GM12878 (cell line): ENCODE measurements around the gene FOXD3. TPM values are rescaled to one million over a fixed set of nuclear protein-coding genes. Genes with fewer than 3 reads are reported as not detected.

Source experiments
- ATAC-seq: fragments of 200-7000 bp; cut with Tn5 transposase; 3 replicates; pipeline ENCODE4 v1.9.1; 2020; ENCODE audit warnings: mild to moderate bottlenecking, moderate library complexity
- BruUV-seq: library from RNA; stranded (reverse); fragments of 400-500 nt; replicated peaks from 2 replicates; lab custom pipeline; 2021; lab: Mats Ljungman, UMichigan
- CTCF ChIA-PET: fragments of 300-600 bp; sonication (Branson Sonifier 250); formaldehyde crosslinking; extraction: SDS; loops from one replicate; lab custom pipeline; 2021; ENCODE audit warnings: inconsistent platforms; lab: Yijun Ruan, JAX
- POLR2A ChIA-PET: fragments of 350-600 bp; formaldehyde crosslinking; extraction: SDS; loops from one replicate; lab custom pipeline; 2021; ENCODE audit warnings: inconsistent platforms; lab: Charles Lee
- RAD21 ChIA-PET: fragments of 300-600 bp; sonication (Branson Sonifier 250); formaldehyde crosslinking; loops from one replicate; lab custom pipeline; 2023; ENCODE audit warnings: antibody characterized with exemption; ENCODE audit not compliant: unreplicated experiment; lab: Charles Lee
- SMC1A ChIA-PET: fragments of 300-600 bp; sonication (Branson Sonifier 250); formaldehyde crosslinking; loops from one replicate; lab custom pipeline; 2023; ENCODE audit not compliant: unreplicated experiment, uncharacterized antibody; lab: Charles Lee
- DNase-seq: peaks from one replicate; pipeline ENCODE4 v3.0.0-alpha.2; 2011; ENCODE audit warnings: low read depth, low spot score
- FAIRE-seq: peaks from 3 replicates; lab custom pipeline; 2011; peaks lifted over from hg19 to GRCh38; lab: Jason Lieb, UNC
- H2AFZ ChIP-seq: 2 replicates; pipeline ENCODE4 v1.6.0; 2011; ENCODE audit warnings: low read depth, low read length, control low read depth; ENCODE audit not compliant: control insufficient read depth
- H3K27ac ChIP-seq: 2 replicates; pipeline ENCODE4 v1.5.1; 2011; ENCODE audit warnings: control low read depth; ENCODE audit not compliant: control insufficient read depth, insufficient read depth
- H3K27me3 ChIP-seq, 2 experiments: replicated peaks in 1 of 2; 2 replicates each; pipeline versions ENCODE4 v1.6.0 to v1.6.1; 2011; ENCODE audit warnings: low read length in 1 of 2; ENCODE audit not compliant: control insufficient read depth in 2 of 2, insufficient read depth in 2 of 2
- H3K36me3 ChIP-seq, 2 experiments: 2 replicates each; pipeline ENCODE4 v1.5.1; 2011; ENCODE audit warnings: low read length in 1 of 2; ENCODE audit not compliant: control insufficient read depth in 2 of 2, insufficient read depth in 2 of 2
- H3K4me1 ChIP-seq: 2 replicates; pipeline ENCODE4 v1.6.1; 2011; ENCODE audit warnings: mild to moderate bottlenecking, low read length, moderate library complexity, mixed read lengths; ENCODE audit not compliant: control insufficient read depth, insufficient read depth
- H3K4me2 ChIP-seq: 2 replicates; pipeline ENCODE4 v1.6.0; 2011; ENCODE audit warnings: control low read depth; ENCODE audit not compliant: control insufficient read depth, insufficient read depth
- H3K4me3 ChIP-seq: fragments of 200-600 bp; sonication (generic); 2 replicates; pipeline ENCODE4 v1.5.1; 2016
- H3K79me2 ChIP-seq: 2 replicates; pipeline ENCODE4 v1.6.0; 2011; ENCODE audit warnings: low read length; ENCODE audit not compliant: control insufficient read depth, insufficient read depth
- H3K9ac ChIP-seq: 2 replicates; pipeline ENCODE4 v1.8.0; 2011; ENCODE audit warnings: low read length, control low read depth, mixed read lengths; ENCODE audit not compliant: control insufficient read depth, insufficient read depth
- H3K9me3 ChIP-seq: replicated peaks from 3 replicates; pipeline ENCODE4 v1.5.1; 2011; ENCODE audit warnings: mild to moderate bottlenecking, low read length; ENCODE audit not compliant: control insufficient read depth, insufficient read depth
- H4K20me1 ChIP-seq: 2 replicates; pipeline ENCODE4 v1.6.0; 2011; ENCODE audit not compliant: control insufficient read depth, insufficient read depth
- CREM ChIP-seq: IDR thresholded peaks from 2 replicates; pipeline ENCODE4 v1.6.1; 2014; ENCODE audit warnings: antibody characterized with exemption, low read depth
- MAX ChIP-seq: IDR thresholded peaks from 2 replicates; pipeline ENCODE4 v1.6.1; 2012; ENCODE audit warnings: low read depth, low read length, improper control_type of control experiment
- SMAD5 ChIP-seq: IDR thresholded peaks from 2 replicates; pipeline ENCODE4 v1.6.1; 2016; ENCODE audit warnings: antibody characterized with exemption, low read depth
- SREBF1 ChIP-seq: IDR thresholded peaks from 2 replicates; pipeline ENCODE4 v1.6.1; 2012; ENCODE audit warnings: mild to moderate bottlenecking, low read length
- TBL1XR1 ChIP-seq: IDR thresholded peaks from 2 replicates; pipeline ENCODE4 v1.6.1; 2012; ENCODE audit warnings: low read depth, low read length, improper control_type of control experiment
- WGBS: methylation state at CpG from one replicate; pipeline ENCODE4 v1.1.6; 2016; ENCODE audit warnings: low lambda C conversion rate; ENCODE audit not compliant: insufficient replicate concordance, insufficient coverage; ENCODE audit errors: missing lambda C conversion rate; 5-methylcytosine and 5-hydroxymethylcytosine counted together
- in situ Hi-C: fragments of 300-500 bp; cut with MboI; formaldehyde crosslinking; loops from 9 replicates; pipeline ENCODE4 v1.14.3; 2018; ENCODE audit warnings: mixed read lengths
- intact Hi-C: fragments of 100-400 bp; cut with micrococcal nuclease; formaldehyde crosslinking; loops from one replicate; pipeline ENCODE4 v1.14.2; 2022; ENCODE audit not compliant: unreplicated experiment
- polyA plus RNA-seq, 11 experiments: library from polyadenylated mRNA; depleted of rRNA in 4 of 11; unstranded in 6 of 11; stranded (reverse) in 5 of 11; fragments of >200 nt; fragmentation: Nextera tagmentation in 4 of 11; fragmentation: Illumina TruSeq in 1 of 11; extraction: Ambion mirVana in 4 of 11; extraction: Trizol in 1 of 11; gene quantifications; 1 replicate in 1 of 11; 2 replicates in 10 of 11; pipeline versions ENCODE4 v1.2.1 to v1.2.3, GENCODE V29; 2011 to 2016; ENCODE audit warnings: inconsistent platforms in 2 of 11, missing spikeins in 2 of 11, low read depth in 1 of 11
- total RNA-seq, 4 experiments: library from RNA; depleted of rRNA in 3 of 4; stranded (reverse); fragments of >200 nt in 3 of 4; fragmentation: Illumina TruSeq in 1 of 4; extraction: Trizol in 1 of 4; gene quantifications; 2 replicates each; pipeline versions ENCODE4 v1.2.1 to v1.2.3, GENCODE V29; 2013 to 2021
- TF ChIP-seq, protein P1 (sequence below): IDR thresholded peaks from 2 replicates; pipeline ENCODE4 v1.6.1; 2012; ENCODE audit warnings: low read depth, low read length, improper control_type of control experiment
- TF ChIP-seq, protein P2 (sequence below): fragments of 450-650 bp; IDR thresholded peaks from 2 replicates; pipeline ENCODE4 v1.6.1; 2018; ENCODE audit warnings: borderline replicate concordance, mild to moderate bottlenecking; ENCODE audit not compliant: partially characterized antibody
- TF ChIP-seq, protein P3 (sequence below): IDR thresholded peaks from 2 replicates; pipeline ENCODE4 v1.6.1; 2011; ENCODE audit warnings: low read depth, low read length, improper control_type of control experiment, borderline replicate concordance

The FOXD3 gene
- total and polyA plus RNA-seq, 10 of the 15 experiments (the other 5 are each of a cell fraction or from before 2014, with no cell fraction given) = not detected

DNA sequence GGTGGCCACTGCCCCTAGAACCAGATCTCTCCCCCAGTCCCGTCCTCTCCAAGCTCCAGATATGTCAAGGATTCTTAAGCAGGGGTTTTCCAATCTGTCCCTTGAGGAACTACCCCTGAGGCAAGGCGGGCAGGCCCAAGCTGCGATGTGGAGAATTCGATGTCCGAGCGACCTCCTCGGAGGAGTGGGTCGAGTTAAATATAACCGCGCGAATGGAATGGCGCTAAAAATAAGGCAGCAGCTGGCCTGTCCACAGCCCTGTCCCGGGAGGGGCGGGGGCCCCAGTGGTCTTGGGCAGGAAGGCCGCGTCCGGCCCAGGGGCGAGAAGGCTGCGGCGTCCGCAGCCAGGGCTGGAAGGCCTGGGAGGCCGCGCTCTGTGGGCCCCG, 5.8 kb upstream of the FOXD3 start:
- no peak for DNase-seq
- no peak for FAIRE-seq
- in situ Hi-C loops = no loop called here
- ChIA-PET CTCF (interaction anchor here (0.6 to 1.0 kb wide), 3 partner anchors 9 to 973 kb away, joined by 3 read pairs; no protein-coding TSS in a partner anchor), POLR2A (no interaction called here), SMC1A (no interaction called here), RAD21 (no interaction called here)
- Histone ChIP-seq H3K9me3 (no peaks in the 10 kb centered on the region; the same call in 1 of the 3 replicates), H3K9ac (no peak overlapping the region), H4K20me1 (no peaks in the 10 kb centered on the region), H2AFZ (no peak overlapping the region), H3K27me3 (peaks cover 9 to 34% of the 10 kb centered on the region in 2 experiments), H3K79me2 (no peaks in the 10 kb centered on the region), H3K4me1 (no peaks in the 10 kb centered on the region), H3K27ac (no peak overlapping the region), H3K4me3 (0 out of 2 replicates have a peak overlapping the region, but pooled peaks have one; percentile 69), H3K36me3 (no peaks in the 10 kb centered on the region), H3K4me2 (peak overlapping the region; percentile 84; the same call in 1 of the 2 replicates)
- no TSS peak for BruUV-seq
- no peak for TF ChIP-seq SMAD5
- TF ChIP-seq, protein P1, sequence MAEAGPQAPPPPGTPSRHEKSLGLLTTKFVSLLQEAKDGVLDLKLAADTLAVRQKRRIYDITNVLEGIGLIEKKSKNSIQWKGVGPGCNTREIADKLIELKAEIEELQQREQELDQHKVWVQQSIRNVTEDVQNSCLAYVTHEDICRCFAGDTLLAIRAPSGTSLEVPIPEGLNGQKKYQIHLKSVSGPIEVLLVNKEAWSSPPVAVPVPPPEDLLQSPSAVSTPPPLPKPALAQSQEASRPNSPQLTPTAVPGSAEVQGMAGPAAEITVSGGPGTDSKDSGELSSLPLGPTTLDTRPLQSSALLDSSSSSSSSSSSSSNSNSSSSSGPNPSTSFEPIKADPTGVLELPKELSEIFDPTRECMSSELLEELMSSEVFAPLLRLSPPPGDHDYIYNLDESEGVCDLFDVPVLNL = no peak
- TF ChIP-seq MAX = no peak
- TF ChIP-seq, protein P2, sequence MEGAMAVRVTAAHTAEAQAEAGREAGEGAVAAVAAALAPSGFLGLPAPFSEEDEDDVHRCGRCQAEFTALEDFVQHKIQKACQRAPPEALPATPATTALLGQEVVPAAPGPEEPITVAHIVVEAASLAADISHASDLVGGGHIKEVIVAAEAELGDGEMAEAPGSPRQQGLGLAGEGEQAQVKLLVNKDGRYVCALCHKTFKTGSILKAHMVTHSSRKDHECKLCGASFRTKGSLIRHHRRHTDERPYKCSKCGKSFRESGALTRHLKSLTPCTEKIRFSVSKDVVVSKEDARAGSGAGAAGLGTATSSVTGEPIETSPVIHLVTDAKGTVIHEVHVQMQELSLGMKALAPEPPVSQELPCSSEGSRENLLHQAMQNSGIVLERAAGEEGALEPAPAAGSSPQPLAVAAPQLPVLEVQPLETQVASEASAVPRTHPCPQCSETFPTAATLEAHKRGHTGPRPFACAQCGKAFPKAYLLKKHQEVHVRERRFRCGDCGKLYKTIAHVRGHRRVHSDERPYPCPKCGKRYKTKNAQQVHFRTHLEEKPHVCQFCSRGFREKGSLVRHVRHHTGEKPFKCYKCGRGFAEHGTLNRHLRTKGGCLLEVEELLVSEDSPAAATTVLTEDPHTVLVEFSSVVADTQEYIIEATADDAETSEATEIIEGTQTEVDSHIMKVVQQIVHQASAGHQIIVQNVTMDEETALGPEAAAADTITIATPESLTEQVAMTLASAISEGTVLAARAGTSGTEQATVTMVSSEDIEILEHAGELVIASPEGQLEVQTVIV = no peak
- no peak for TF ChIP-seq TBL1XR1
- no peak for TF ChIP-seq CREM
- TF ChIP-seq SREBF1 = no peak
- TF ChIP-seq, protein P3, sequence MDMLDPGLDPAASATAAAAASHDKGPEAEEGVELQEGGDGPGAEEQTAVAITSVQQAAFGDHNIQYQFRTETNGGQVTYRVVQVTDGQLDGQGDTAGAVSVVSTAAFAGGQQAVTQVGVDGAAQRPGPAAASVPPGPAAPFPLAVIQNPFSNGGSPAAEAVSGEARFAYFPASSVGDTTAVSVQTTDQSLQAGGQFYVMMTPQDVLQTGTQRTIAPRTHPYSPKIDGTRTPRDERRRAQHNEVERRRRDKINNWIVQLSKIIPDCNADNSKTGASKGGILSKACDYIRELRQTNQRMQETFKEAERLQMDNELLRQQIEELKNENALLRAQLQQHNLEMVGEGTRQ = no peak
- 82% methylated on average over 23 of the region's 24 CpGs for WGBS
- intact Hi-C loops = loop anchor here (5.0 to 10.0 kb wide), 2 partner anchors 221 to 362 kb away; no protein-coding TSS in a partner anchor
- no peak for ATAC-seq
